HEK293T (cell line): ENCODE data around the gene UNKL.

ENCODE experiments used
- CTCF ChIA-PET: fragments of 350-600 bp; formaldehyde crosslinking; extraction: SDS; loops from one replicate; lab custom pipeline; 2021; ENCODE audit warnings: antibody characterized with exemption, inconsistent platforms; lab: Yijun Ruan, JAX
- POLR2A ChIA-PET: fragments of 350-600 bp; formaldehyde crosslinking; extraction: SDS; loops from one replicate; lab custom pipeline; 2020; ENCODE audit warnings: antibody characterized with exemption, inconsistent platforms; lab: Yijun Ruan, JAX
- DNase-seq: peaks from one replicate; pipeline ENCODE4 v3.0.0; 2012; ENCODE audit warnings: mixed read lengths; ENCODE audit errors: extremely low spot score
- ARNT ChIP-seq: fragments of 450-650 bp; IDR thresholded peaks from 2 replicates; pipeline ENCODE4 v1.6.1; 2017; ENCODE audit warnings: mild to moderate bottlenecking
- BHLHE40 ChIP-seq: fragments of 450-650 bp; IDR thresholded peaks from 2 replicates; pipeline ENCODE4 v1.6.1; 2016; ENCODE audit warnings: mild to moderate bottlenecking, moderate library complexity, borderline replicate concordance
- CTBP1 ChIP-seq: fragments of 450-650 bp; IDR thresholded peaks from 2 replicates; pipeline ENCODE4 v1.6.1; 2016; ENCODE audit warnings: borderline replicate concordance
- ELF4 ChIP-seq: fragments of 450-650 bp; IDR thresholded peaks from 2 replicates; pipeline ENCODE4 v1.6.1; 2017; ENCODE audit warnings: antibody characterized with exemption
- FOXA1 ChIP-seq: fragments of 450-650 bp; IDR thresholded peaks from 2 replicates; pipeline ENCODE4 v1.6.1; 2016; ENCODE audit warnings: mild to moderate bottlenecking
- FOXK2 ChIP-seq: fragments of 450-650 bp; IDR thresholded peaks from 2 replicates; pipeline ENCODE4 v1.6.1; 2016; ENCODE audit warnings: mild to moderate bottlenecking
- FOXM1 ChIP-seq: fragments of 450-650 bp; IDR thresholded peaks from 2 replicates; pipeline ENCODE4 v1.6.1; 2017; ENCODE audit warnings: mild to moderate bottlenecking, borderline replicate concordance
- HDGF ChIP-seq: fragments of 450-650 bp; IDR thresholded peaks from 2 replicates; pipeline ENCODE4 v1.6.1; 2017; ENCODE audit warnings: antibody characterized with exemption, borderline replicate concordance
- L3MBTL2 ChIP-seq: fragments of 450-650 bp; conservative IDR thresholded peaks from 2 replicates; pipeline ENCODE4 v1.6.1; 2016; ENCODE audit warnings: mild to moderate bottlenecking
- LEF1 ChIP-seq: fragments of 450-650 bp; IDR thresholded peaks from 2 replicates; pipeline ENCODE4 v1.6.1; 2017; ENCODE audit warnings: mild to moderate bottlenecking, borderline replicate concordance
- NFRKB ChIP-seq: fragments of 450-650 bp; IDR thresholded peaks from 2 replicates; pipeline ENCODE4 v1.6.1; 2016; ENCODE audit warnings: mild to moderate bottlenecking, moderate library complexity
- SP1 ChIP-seq: fragments of 450-650 bp; IDR thresholded peaks from 2 replicates; pipeline ENCODE4 v1.6.1; 2017
- SUZ12 ChIP-seq: fragments of 450-650 bp; IDR thresholded peaks from 2 replicates; pipeline ENCODE4 v1.6.1; 2016; ENCODE audit warnings: mild to moderate bottlenecking
- TARDBP ChIP-seq: fragments of 450-650 bp; IDR thresholded peaks from 2 replicates; pipeline ENCODE4 v1.6.1; 2016
- ZNF384 ChIP-seq: fragments of 450-650 bp; IDR thresholded peaks from 2 replicates; pipeline ENCODE4 v1.6.1; 2016
- TF ChIP-seq, protein P1 (sequence below): fragments of 450-650 bp; IDR thresholded peaks from 2 replicates; pipeline ENCODE4 v1.6.1; 2016

Gene UNKL

DNA sequence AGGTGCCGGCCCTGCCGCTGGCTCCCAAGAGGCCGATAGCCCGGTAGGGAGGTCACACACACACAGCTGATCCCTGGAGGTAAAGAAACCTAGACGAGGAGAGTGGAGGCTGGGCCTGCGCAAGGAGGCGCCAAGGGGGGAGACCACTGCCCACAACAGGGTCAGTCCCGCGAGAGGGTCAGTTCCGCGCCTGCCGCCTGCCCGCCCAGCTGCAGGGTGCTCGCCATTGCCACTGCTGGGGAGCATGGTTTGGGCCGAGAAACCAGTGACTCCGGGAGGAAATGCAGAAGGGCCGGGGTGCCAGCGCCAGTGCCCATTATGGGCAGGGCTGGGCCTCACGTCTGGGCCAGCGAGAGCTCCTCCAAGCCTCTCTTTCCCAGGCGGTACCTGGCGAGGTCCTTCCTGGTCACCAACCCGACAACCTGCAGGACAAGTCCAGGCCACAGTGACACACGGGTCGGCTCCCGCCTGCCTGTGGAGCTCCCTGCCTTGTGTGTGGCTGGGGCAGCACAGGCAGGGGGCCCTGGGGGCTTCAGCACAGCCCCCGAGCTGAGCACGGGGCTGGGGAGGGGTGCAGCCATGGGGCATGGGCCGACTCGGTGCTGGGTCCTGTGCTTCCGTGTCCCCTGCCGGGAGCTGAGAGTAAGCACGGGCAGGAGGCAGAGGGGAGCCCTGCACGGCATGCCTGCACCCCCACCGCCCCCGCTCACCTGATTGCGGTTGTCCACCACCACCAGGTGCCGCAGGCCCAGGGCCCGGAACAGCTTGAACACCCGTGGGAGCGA is 32.0 kb upstream of the UNKL start:
- ChIA-PET POLR2A (interaction anchor here (0.7 kb wide), 1 partner anchor 26 kb away, joined by 3 read pairs; the partner anchor contains the start of gene UQCC4), CTCF (no interaction called here)
- no peak for TF ChIP-seq NFRKB
- no peak for TF ChIP-seq ARNT
- no peak for TF ChIP-seq SUZ12
- no peak for TF ChIP-seq LEF1
- no peak for TF ChIP-seq ZNF384
- TF ChIP-seq FOXM1 = no peak
- no peak for TF ChIP-seq BHLHE40
- no peak for TF ChIP-seq FOXA1
- no peak for TF ChIP-seq FOXK2
- no peak for TF ChIP-seq ELF4
- TF ChIP-seq L3MBTL2 = no peak
- no peak for TF ChIP-seq SP1
- no peak for TF ChIP-seq CTBP1
- TF ChIP-seq TARDBP = no peak
- TF ChIP-seq, protein P1, sequence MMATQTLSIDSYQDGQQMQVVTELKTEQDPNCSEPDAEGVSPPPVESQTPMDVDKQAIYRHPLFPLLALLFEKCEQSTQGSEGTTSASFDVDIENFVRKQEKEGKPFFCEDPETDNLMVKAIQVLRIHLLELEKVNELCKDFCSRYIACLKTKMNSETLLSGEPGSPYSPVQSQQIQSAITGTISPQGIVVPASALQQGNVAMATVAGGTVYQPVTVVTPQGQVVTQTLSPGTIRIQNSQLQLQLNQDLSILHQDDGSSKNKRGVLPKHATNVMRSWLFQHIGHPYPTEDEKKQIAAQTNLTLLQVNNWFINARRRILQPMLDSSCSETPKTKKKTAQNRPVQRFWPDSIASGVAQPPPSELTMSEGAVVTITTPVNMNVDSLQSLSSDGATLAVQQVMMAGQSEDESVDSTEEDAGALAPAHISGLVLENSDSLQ = no peak
- no peak for TF ChIP-seq HDGF
- DNase-seq = no peak

GRCh38 chr16:1445518-1446203 is 31.2 kb upstream of the UNKL start:
- CTCF ChIA-PET = no interaction called here
- TF ChIP-seq CTBP1 (no peak), TARDBP (no peak), FOXA1 (no peak), SP1 (no peak), LEF1 (no peak), L3MBTL2 (no peak), ELF4 (no peak), ARNT (no peak)
- TF ChIP-seq, protein P1 = no peak
- DNase-seq = no peak
- POLR2A ChIA-PET = interaction anchor here (0.7 kb wide), 1 partner anchor 25 kb away, joined by 3 read pairs; the partner anchor contains the start of gene UQCC4

- DNase-seq = no peak
- CTCF ChIA-PET = no interaction called here
- TF ChIP-seq BHLHE40 (no peak), LEF1 (no peak), CTBP1 (no peak), HDGF (no peak), NFRKB (no peak), ELF4 (no peak), SUZ12 (no peak), SP1 (no peak), FOXK2 (no peak), FOXA1 (no peak), FOXM1 (no peak), TARDBP (no peak)
- POLR2A ChIA-PET = no interaction called here
Observed at GRCh38 chr16:1444730-1445517, 30.4 kb upstream of the UNKL start.

DNA sequence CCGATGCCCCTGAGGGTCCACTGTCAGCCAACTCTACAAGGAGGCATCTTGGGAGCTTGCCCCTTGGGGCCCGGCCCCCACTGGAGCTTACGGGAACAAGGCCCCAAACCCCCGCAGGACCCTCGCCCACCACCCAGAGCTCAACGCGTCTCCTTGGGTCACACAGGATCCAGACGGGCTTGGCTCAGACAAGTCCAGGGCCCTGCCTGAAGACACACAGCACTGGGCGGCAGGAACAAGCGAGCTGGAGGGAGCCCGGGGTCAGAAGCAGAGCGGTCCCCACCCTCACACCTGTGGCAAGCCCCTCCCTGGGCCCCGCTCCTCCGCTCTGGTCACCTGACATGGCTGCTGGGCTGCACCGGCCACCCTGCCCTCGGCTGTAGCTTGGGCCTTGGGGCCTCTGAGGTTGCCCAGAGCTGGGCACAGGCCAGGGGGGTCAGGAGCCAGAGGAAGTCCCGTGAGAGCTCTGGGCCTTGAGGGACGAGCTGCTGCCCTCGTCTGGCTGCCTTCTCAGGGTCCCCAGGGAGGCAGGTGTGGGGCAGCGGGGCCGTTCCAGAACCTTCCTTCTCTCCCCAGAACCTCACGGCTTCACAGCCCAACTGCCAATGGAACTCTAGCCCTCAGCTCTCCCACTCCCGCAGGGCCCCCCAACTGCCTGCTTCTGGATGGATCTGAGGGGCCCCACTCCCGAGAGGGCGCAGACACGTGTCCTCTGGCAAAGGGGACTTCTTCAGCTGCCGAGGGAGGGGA is 29.7 kb upstream of the UNKL start, which contains the start of gene CCDC154:
Gene CCDC154 (minus strand): TSS at position 577 of the 750 bp plus-strand sequence. CDS start 234 bp downstream, at position 343.
- POLR2A ChIA-PET = no interaction called here
- DNase-seq = no peak

More for the DNA sequence above, 29.7 kb upstream of the UNKL start, which contains the start of gene CCDC154:
- CTCF ChIA-PET = no interaction called here
- TF ChIP-seq TARDBP (no peak), LEF1 (no peak), FOXM1 (no peak), SUZ12 (no peak), FOXK2 (no peak), BHLHE40 (no peak), CTBP1 (no peak), HDGF (no peak), ARNT (no peak)
- TF ChIP-seq, protein P1 = no peak
